PC-9 (cell line): ENCODE measurements around the gene CPXM2. TPM values are rescaled to one million over a fixed set of nuclear protein-coding genes. Genes with fewer than 3 reads are reported as not detected.

Experiments used
- BruUV-seq: library from RNA; stranded (reverse); fragments of 400-500 nt; replicated peaks from 2 replicates; lab custom pipeline; 2021; lab: Mats Ljungman, UMichigan
- CTCF ChIA-PET: fragments of 300-600 bp; sonication (Branson Sonifier 250); formaldehyde crosslinking; loops from one replicate; lab custom pipeline; 2022; ENCODE audit warnings: antibody characterized with exemption; lab: Charles Lee
- POLR2A ChIA-PET: fragments of 300-600 bp; sonication (Branson Sonifier 250); formaldehyde crosslinking; loops from one replicate; lab custom pipeline; 2022; ENCODE audit warnings: antibody characterized with exemption; ENCODE audit not compliant: unreplicated experiment; lab: Charles Lee
- DNase-seq, 2 experiments: peaks; one replicate each; pipeline versions ENCODE4 v3.0.0 to v3.0.0-alpha.2; 2015 to 2022; ENCODE audit warnings: mixed read lengths in 1 of 2
- H2AFZ ChIP-seq: fragments of 200-600 bp; sonication (generic); 2 replicates; pipeline ENCODE4 v1.8.1; 2017; ENCODE audit warnings: antibody characterized with exemption
- H3F3A ChIP-seq: fragments of 200-600 bp; sonication (generic); 2 replicates; pipeline ENCODE4 v1.8.1; 2017; ENCODE audit warnings: antibody characterized with exemption, mild to moderate bottlenecking, low read depth; ENCODE audit not compliant: insufficient read depth
- H3K27ac ChIP-seq: fragments of 200-600 bp; sonication (generic); 2 replicates; pipeline ENCODE4 v1.6.1; 2016; ENCODE audit warnings: mixed run types
- H3K27me3 ChIP-seq: fragments of 200-600 bp; sonication (generic); 2 replicates; pipeline ENCODE4 v1.6.1; 2016; ENCODE audit warnings: low read depth, mixed run types; ENCODE audit not compliant: insufficient read depth
- H3K36me3 ChIP-seq: fragments of 200-600 bp; sonication (generic); 2 replicates; pipeline ENCODE4 v1.6.1; 2016; ENCODE audit warnings: low read depth, mixed run types
- H3K4me1 ChIP-seq: fragments of 200-600 bp; sonication (generic); replicated peaks from 2 replicates; pipeline ENCODE4 v1.6.1; 2016; ENCODE audit warnings: mixed run types; ENCODE audit not compliant: insufficient read depth
- H3K4me2 ChIP-seq: fragments of 200-600 bp; sonication (generic); 2 replicates; pipeline ENCODE4 v1.6.1; 2017; ENCODE audit warnings: mixed run types
- H3K4me3 ChIP-seq: fragments of 200-600 bp; sonication (generic); 2 replicates; pipeline ENCODE4 v1.6.1; 2016; ENCODE audit warnings: mixed run types
- H3K79me2 ChIP-seq: fragments of 200-600 bp; sonication (generic); 2 replicates; pipeline ENCODE4 v1.6.1; 2017; ENCODE audit warnings: low read depth, mixed run types
- H3K9me2 ChIP-seq: fragments of 200-600 bp; sonication (generic); 2 replicates; pipeline ENCODE4 v1.8.1; 2017; ENCODE audit warnings: mild to moderate bottlenecking; ENCODE audit not compliant: insufficient read depth
- H3K9me3 ChIP-seq: fragments of 200-600 bp; sonication (generic); 2 replicates; pipeline ENCODE4 v1.8.1; 2016; ENCODE audit warnings: low read depth; ENCODE audit not compliant: insufficient read depth
- H4K20me1 ChIP-seq: fragments of 200-600 bp; sonication (generic); 2 replicates; pipeline ENCODE4 v1.8.1; 2017; ENCODE audit not compliant: insufficient read depth
- CTCF ChIP-seq: fragments of 200-600 bp; sonication (generic); conservative IDR thresholded peaks from 2 replicates; pipeline ENCODE4 v1.6.1; 2017; ENCODE audit warnings: mixed run types, antibody characterized with exemption, mild to moderate bottlenecking, moderate library complexity
- EZH2 ChIP-seq: fragments of 200-600 bp; sonication (generic); IDR thresholded peaks from 2 replicates; pipeline ENCODE4 v1.8.0; 2017; ENCODE audit warnings: antibody characterized with exemption, low read depth
- intact Hi-C: fragments of 100-400 bp; cut with micrococcal nuclease; formaldehyde crosslinking; loops from one replicate; pipeline ENCODE4 v1.10.0; 2022; ENCODE audit not compliant: unreplicated experiment
- total RNA-seq: library from RNA; stranded (reverse); gene quantifications from 2 replicates; pipeline ENCODE4 v1.2.3, GENCODE V29; 2021

CPXM2 gene
- total RNA-seq, 1 experiment from 2014 or later = not detected

GRCh38 chr10:123913688-123914268, 22.2 kb upstream of the CPXM2 start:
- Histone ChIP-seq H3K27me3 (peaks cover 41% of the 10 kb centered on the region), H4K20me1 (no peaks in the 10 kb centered on the region), H3F3A (no peaks in the 10 kb centered on the region), H3K9me3 (no peaks in the 10 kb centered on the region), H3K27ac (no peak overlapping the region), H3K9me2 (no peaks in the 10 kb centered on the region), H3K36me3 (no peaks in the 10 kb centered on the region), H3K4me1 (no peaks in the 10 kb centered on the region), H3K4me2 (no peak overlapping the region), H3K4me3 (no peak overlapping the region), H2AFZ (no peak overlapping the region), H3K79me2 (no peaks in the 10 kb centered on the region)
- TF ChIP-seq EZH2 (no peak), CTCF (no peak)
- no TSS peak for BruUV-seq
- intact Hi-C loops = no loop called here
- no peak for DNase-seq
- POLR2A ChIA-PET = no interaction called here
- CTCF ChIA-PET = no interaction called here

- Histone ChIP-seq H3K27me3 (peaks cover 49% of the 10 kb centered on the region), H3F3A (no peaks in the 10 kb centered on the region), H3K4me1 (no peaks in the 10 kb centered on the region), H3K4me3 (no peak overlapping the region), H3K36me3 (no peaks in the 10 kb centered on the region), H3K79me2 (no peaks in the 10 kb centered on the region), H3K4me2 (no peak overlapping the region), H3K27ac (no peak overlapping the region), H2AFZ (no peak overlapping the region), H3K9me3 (no peaks in the 10 kb centered on the region), H3K9me2 (no peaks in the 10 kb centered on the region), H4K20me1 (no peaks in the 10 kb centered on the region)
- no TSS peak for BruUV-seq
- DNase-seq = no peak
- no peak for TF ChIP-seq EZH2
- no peak for TF ChIP-seq CTCF
- intact Hi-C loops = no loop called here
- ChIA-PET CTCF (no interaction called here), POLR2A (no interaction called here)
Measured at GRCh38 chr10:123912871-123913270, 21.3 kb upstream of the CPXM2 start.

GRCh38 chr10:123912466-123912865, 20.9 kb upstream of the CPXM2 start:
- intact Hi-C loops = no loop called here
- ChIA-PET POLR2A (no interaction called here), CTCF (no interaction called here)
- Histone ChIP-seq H3K27me3 (peaks cover 52% of the 10 kb centered on the region), H3K4me1 (no peaks in the 10 kb centered on the region), H3K9me2 (no peaks in the 10 kb centered on the region), H3K36me3 (no peaks in the 10 kb centered on the region), H3K79me2 (no peaks in the 10 kb centered on the region), H4K20me1 (no peaks in the 10 kb centered on the region), H3F3A (no peaks in the 10 kb centered on the region), H3K4me3 (no peak overlapping the region), H3K9me3 (no peaks in the 10 kb centered on the region), H3K4me2 (no peak overlapping the region), H3K27ac (no peak overlapping the region), H2AFZ (no peak overlapping the region)
- TF ChIP-seq EZH2 (no peak), CTCF (no peak)
- no TSS peak for BruUV-seq
- no peak for DNase-seq
